ENCODE measurements around the gene PLCL1.

- TF ChIP-seq POLR2A (IDR thresholded peaks at IDR 0.05) (no peak), POLR2AphosphoS5 (IDR thresholded peaks at IDR 0.05) (no peak), CTCF (IDR thresholded peaks at IDR 0.05 in 8 of 11, conservative IDR thresholded peaks at IDR 0.05 in 3 of 11) (no peak)
Observed at GRCh38 chr2:197972061-197972460, 167.7 kb downstream of the PLCL1 start.
